ENCODE results near the gene FAM168A. TPM values are rescaled to one million over a fixed set of nuclear protein-coding genes. Genes with fewer than 3 reads are reported as not detected.

The FAM168A gene
- total RNA-seq, 1 experiment from 2014 or later, result 35.8 TPM

DNA sequence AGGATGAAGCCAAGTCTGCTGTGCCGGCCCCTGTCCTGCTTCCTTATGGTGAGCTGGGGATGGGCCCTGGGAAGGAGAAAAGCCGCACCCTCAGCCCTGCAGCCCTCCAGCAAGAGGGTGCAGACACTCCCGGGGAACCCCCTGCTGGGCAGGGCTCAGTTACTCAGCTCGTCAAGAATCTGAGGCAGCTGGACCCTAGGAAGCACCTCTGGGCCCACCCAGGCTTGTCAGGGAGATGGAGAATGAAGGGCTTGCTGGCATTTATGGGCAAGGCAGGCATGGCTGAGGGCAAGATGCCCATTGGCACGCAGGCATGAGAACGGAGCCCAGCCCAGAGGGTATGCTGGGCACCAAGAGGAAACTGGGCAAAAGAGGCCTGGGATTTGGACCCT, 208.8 kb downstream of the FAM168A start:
- no peak for DNase-seq (ENCODE audit: low read depth)

DNA sequence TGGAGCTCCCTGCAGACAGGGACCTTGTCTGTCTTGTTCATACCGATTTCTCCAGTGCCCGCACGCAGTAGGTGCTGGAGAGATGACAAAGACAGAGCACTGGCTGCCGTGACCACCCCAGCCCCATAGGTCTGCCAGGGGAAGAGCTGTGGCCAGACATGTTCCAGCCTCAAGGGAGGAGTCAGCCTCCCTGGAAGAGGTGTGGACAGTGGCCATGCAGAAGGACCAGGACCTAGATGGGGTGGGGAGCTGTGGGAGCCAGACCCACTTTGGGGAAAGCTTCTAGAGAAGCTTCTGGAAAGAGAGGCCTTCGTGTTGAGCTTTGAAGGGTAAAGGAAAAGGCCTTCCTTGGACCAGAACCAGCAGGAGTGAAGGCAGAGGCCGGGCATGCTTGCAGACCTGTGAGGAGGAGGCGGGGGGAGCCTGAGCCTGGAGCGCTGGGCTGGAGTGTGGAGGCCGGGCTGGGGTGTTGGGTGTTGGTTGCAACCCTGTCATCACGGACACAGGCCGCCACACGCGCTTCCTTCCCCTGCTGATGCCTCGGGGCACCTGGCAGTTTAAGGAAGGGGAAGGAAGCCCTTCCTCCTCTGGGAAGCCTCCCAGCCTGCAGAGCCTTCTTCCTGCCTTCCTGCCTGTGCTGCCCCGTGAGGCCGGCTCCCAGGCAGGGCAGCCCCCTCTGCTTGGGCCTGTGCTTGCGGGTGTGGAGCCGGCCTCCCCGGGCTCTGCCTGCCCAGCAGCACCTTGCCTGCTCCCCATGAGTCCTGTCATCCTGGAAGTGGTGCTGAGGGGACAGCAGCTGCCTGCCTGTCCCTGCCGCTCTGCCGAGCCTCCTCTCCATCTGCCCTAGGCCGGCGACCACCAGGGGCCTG, 209.4 kb downstream of the FAM168A start:
- peak; percentile 67 for DNase-seq (ENCODE audit: low read depth)

DNA sequence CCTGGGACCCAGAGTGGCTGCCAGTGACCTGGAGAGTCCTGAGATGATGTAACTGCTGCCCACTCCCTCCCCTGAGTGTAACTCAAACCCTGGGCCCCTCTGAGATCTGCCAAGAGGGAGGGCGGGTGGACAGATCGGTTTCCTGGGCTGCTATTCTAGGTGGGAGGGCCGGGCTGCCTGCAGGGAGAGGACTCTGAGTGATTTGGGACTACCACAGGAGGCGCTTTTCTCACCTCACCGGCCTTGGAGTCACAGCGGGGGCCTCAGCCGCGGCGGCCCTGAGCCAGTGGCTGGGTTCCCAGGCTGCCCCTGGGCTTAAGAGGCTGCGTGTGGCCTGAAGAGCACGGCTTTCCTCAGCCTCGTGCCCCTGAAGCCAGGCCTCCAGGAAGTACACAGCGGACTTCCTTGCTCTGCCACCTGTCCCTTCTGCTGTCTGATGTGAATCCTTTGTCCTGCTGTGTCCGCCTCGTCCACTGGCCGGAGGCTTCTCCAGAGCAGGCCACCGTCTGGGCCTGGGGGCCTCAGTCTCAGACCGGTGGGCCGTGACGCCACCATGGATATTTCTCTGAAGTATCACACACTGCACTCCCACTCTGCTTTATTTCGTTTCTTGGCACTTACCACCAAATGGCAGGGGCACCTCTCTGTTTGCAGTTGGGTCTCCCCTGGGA, 210.2 kb downstream of the FAM168A start:
- DNase-seq (ENCODE audit: low read depth), result no peak

DNA sequence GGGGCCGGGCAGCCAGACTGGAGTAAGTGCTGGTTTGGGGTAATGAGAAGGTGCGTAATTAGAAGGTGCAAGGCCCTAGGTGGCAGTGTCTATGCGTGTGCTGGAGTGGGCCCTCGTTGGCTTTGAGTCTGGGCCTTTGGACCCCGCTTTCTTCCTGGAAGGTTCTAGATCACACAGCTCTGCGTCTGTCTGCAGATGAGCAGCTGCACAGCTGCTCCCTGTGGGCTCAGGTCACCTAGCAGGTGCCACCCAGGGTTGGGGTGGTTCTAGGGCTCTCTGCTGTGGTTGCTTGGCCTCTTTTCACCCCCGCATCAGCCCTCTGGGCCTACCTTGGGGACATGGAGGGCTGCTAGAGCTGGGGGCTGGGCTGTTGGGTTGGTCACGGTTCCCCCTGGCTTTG, 211.4 kb downstream of the FAM168A start:
- no peak for DNase-seq (ENCODE audit: low read depth)

DNA sequence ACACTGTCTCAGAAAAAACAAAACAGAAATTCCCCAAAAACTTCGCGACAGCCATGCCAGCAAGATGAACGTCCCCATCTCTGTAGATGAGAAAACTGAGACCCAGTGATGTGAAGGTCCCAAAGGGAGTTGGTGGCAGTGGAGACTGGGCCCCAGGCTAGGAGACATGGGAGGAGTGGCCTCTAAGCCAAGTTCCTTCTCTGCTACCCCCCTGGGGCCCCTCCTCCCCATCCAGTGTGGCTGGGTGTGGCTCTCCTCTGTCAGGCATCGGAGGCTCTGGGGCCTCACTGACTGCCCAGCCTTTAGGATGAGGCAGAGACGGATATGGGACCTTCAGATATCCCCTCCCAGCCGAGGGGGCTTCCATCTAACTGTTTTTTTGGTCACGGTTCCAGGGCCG, 211.9 kb downstream of the FAM168A start:
- DNase-seq (ENCODE audit: low read depth), result no peak

DNA sequence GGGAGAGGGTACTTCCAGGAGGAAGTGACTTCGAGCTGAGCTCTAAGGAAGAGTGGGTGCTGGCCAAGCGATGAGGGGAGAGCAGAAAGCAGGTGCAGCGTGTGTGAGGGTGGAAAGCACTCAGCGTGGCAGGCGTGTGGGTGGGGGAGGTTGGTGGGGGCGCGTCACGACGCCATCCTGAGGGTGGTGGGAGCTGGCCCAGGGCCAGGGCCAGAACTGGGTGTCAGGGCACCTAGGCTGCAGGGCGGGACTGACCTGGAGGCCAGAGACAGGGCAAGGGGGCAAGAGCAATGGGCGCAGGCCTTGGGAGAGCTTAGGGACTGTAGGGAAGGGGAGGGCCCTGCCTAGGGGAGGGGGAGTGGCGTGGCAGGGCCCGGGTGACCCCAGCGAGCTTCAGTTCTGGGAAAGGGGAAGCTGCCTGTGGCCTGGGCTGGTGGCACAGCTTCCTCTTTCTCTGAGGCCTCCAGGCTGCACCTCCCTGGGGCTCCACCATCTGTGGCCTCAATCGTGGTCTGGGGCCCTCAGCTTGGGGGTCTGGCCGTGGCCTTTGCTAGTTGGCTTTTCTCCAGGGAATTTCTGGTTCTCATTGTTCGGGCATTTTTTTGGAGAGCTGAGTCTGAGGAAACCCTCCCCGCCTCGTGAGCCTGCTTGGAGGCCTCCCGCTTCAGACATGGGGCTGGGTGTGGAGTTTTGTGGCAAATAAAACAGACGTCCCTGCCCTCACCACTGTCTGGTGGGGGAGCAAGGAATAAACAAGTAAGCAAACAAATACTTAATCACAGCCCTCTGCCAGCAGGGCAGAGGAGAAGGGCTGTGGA, 212.8 kb downstream of the FAM168A start:
- no peak for DNase-seq (ENCODE audit: low read depth)

DNA sequence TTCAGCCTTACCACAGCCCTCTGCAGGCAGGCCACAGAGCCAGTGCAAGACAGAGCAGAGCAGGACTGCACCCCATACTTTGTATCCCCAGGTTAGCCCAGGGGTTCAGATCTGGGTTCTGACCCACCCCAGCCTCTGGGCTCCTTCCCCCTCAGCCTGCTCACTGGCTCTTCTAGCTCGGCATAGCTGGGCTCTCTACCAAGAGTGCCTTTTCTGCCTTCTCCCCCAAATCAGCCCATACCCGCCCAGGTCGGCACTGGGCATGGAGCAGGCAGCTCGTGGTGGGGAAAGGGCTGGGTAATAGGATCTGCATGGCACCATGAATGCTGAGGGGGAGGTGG, 213.4 kb downstream of the FAM168A start:
- no peak for DNase-seq (ENCODE audit: low read depth)

DNA sequence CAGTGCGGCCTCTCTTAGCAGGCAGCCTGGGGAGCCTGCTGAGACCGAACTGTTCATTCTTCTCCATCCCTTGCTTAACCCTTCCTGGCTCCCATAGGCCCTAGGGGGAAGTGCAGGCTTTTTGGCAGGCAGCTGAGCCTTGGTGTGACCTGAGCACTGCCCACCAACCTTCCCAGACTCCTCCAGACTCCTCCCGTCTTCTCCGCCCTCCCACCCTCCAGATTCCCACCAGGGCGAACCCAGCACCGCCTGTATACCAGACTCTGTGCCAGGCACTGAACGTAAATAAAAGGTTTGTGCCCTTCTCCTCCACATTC, 213.8 kb downstream of the FAM168A start:
- DNase-seq (ENCODE audit: low read depth), result no peak

DNA sequence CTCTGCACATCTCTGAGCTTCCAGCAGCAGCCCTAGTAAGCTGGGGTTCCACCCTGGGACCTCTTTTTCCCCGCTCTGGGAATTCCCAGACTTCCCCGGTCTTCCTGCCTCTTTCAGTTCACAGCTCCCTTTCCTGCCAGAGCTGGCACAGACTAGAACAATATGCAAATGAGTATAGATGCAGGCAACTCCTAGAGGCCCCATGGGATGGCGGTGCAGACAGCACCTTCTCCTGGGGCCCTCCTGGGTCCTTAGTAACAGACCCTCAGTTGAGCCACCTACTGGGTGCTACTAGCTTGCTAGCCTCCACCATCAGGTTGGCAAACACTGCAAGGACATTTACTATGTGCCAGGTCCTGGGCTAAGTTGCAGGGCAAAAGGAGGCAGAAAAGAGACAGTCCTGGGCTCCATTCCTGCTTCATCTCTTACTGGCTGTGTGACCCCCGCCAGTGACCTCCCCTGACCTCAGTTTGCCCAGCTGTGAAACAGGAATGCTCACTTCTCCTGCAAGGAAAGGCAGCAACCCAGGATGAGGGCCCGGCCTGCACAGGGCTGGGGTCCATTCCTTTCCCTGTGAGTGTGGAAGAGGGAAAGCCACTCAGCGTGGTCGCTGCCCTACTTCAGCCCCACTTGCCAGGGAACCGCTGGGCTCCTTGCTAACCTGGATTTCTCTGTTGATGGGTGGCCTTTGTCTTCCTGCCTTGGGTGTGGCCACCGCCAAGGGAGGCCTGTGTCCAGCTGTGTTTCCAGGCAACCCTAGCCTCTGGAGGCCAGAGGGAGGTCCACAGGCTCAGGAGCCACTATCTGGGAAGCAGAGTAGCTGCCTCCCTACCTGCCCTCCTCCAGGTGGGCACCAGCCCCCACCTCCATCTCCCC, 214.4 kb downstream of the FAM168A start:
- DNase-seq (ENCODE audit: low read depth), result no peak

DNA sequence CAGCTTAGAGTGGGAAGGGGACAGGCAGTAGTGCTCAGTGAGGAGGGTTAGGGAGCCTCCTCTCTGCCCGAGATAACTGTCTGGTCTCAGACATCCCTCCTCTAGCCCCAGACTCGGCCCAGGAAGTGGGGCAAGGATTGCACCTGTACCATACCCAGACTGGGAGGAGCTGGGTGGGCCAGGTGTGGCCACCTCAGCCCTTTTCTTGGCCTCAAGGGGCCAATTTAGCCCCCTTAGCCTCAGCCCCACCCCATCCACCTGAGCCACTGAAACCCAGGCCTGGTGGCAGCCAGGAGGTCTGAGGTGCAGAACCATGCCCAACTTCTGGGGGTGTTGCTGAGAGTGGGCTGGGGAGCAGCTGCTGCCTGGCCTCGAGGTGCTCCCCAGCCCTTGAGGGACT, 215.2 kb downstream of the FAM168A start:
- DNase-seq (ENCODE audit: low read depth), result no peak

DNA sequence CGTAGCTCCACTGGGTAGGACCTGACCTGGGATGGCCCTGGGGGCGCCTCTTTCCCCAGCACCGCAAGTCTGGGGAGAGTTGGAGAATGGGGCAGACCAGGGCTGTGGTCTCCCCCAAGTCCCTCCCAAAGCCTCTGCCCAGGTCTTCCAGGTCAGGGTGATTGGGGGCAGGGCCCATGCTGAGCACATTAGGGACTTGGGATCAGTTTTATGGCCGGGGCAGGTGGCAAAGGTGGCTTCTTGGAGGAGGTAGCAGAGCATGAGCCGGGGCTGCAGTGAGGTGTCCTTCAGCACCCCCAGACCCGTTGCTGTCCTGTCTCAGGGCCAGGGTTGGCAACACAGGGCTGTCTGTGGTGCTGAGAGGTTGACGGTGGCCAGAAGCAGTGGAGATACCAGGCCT, 215.7 kb downstream of the FAM168A start:
- DNase-seq (ENCODE audit: low read depth), result no peak

DNA sequence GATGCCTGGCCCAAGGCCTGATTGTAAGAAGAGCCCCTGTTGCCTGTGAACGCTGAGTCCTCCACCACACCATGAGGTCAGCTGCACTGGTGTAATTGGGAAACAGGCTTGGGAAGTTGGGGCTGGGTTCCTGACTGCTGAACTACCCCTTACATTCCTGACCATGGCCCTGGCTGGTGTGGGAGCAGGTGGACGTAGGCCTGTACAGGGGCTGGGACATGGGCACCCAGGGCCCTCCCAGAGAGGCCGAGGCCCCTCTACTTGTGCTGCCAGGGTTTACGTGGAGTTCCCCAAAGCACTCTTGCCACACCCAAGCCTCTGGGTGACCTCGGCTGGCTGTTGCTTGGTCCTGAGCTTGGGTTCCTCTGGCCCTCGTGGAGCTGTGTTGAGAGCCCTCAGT, 216.3 kb downstream of the FAM168A start:
- no peak for DNase-seq (ENCODE audit: low read depth)

DNA sequence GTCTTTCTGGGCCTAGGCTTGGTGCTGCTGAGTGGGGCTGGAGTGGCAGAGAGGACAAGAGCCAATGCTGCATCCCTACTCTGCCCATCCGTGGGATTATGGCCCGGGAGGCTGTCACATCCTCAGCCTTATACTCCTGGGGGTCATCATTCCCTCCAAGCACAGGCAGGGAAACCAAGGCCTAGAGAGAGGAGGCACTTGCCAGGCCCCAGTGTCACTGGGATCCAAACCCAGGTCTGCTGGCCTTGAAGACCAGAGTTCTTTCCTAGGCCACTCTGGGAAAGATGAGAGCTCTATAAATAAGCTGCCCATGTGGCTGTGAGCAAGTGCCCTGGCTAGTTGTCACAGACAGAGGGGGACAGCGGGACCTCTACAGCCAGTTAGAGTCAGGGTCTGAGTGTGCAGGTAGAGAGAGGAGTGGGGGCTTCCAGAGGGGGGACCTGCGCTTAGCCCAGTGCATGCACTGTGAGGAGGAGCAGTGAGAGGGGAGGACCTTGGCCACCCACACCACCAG, 217.0 kb downstream of the FAM168A start:
- DNase-seq (ENCODE audit: low read depth), result no peak

DNA sequence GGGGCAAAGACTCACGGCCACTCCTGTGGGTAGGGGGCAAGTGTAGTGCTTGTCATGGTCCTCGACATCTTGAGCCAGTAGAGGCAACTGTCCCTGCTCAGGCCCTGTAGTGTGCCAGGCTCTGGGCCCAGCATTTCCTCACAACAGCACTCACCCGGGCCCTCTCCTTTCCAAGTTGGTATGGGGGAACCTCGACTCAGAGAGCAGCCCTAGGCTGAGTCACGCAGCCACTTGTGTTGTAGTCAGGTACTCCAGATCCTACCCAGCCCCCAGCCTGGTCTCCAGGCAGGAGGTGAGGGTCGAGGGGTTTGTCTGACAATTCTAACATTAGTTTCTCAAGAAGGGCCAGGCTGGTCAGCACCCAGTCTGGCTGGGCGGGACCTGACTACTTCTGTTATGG, 217.6 kb downstream of the FAM168A start:
- no peak for DNase-seq (ENCODE audit: low read depth)

DNA sequence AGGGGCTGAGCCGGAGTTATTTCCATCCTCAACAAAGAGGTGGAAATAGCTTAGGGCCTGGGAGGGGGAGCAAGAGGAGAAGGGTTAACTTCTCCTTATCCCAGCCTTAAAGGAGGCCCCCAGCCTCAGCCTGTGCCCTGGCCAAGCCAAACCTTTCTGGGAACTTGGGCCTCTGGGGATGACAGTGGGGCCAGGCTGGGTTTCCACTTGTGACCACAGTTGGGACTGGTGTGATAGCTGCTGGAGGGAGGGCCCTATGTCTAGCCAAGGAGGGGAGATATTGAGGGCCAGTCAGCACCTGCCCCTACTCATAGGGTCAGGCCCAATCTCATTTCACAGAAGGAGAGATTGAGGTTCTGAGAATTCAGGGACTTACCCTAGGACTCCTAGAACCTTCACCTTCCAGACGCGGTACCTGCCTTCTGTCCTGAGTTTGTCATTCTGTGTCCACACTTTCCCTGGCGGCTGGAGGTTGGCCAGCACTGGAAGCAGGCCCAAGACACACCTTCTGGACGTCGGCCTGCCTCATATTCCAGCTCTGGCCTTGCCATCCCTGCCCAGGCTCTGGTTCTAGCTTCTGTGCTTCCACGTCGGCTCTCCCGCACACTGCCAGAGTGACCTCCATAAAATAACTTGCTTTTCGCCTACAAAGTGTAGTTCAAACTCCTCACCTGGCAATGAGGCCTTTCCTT, 218.6 kb downstream of the FAM168A start:
- DNase-seq (ENCODE audit: low read depth), result no peak

DNA sequence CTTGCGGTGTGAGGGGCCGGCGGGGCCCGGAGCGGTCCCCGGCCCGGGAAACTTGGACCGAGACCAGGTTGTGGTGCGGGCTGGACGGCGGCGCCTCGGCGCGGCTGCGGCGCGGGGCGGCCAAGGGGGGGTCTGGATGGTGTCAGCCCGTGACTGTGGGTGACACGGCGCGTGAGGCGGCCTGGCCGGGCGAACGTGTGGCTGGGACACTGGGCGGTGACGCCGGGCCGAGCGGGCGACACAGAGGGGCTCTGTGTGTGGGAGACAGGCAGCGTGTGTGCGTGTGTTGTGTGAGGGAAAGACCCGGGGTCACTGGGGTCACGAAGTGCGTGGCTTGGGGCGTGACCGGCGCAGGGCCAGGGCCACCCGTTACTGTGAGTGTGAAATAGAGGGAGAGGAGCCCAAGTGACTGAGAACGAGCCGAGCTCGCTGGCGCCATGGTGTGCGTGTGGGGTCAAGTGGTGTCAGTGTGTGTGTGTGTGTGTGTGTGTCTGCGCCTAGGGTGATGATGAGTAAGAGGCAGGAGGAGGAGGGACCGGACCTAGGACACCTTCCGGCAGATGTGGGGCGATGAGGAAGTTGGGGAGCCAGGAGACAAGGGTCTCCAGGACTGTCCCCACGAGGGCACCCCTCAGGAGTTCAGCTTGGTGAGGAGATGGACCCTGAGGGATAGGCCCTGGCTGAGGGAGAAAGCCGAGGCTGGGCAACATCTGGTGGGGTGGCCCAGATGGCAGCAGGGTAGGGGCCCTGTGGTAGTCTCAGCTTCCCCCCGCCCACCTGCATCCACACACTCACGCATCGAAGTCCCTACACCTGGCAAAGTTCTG, 220.9 kb downstream of the FAM168A start:
- DNase-seq (ENCODE audit: low read depth), result peak; percentile 85

DNA sequence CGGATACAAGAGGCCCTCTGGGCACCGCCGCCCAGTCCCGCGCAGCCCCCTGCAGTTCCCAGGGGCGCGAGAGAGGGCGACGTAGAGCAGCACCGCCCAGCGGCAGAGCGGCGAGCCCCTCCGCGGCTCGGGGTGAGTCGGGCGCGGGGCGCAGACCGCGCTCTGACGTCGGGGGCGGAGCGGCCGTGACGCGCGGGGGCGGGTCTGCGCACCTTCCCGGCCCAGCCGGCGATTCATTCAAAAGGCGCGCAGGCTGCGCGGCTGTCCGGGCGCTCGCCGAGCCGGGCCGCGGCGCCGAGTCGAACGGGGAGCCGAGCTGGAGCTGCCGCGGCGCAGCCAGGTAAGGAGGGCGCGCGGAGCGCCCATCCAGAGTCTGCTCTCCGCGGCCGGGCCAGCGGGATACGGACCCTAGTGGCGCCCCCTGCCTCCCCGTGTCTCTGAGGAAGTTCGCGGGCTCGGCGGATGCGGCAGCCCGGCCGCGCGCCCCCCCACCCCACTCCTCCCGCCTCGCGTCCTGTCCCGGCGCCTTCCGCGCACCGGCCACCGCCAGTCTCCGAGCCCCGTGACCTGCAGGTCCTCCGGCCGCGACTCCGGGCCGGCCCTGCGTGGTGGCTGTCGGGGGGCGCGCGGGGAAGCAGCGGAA, 221.6 kb downstream of the FAM168A start, which contains the start of gene RELT:
RELT (plus strand) TSS at position 240 of the 643 bp plus-strand sequence. CDS start 12,738 bp downstream, outside the sequence.
- peak; percentile 88 for DNase-seq (ENCODE audit: low read depth)

DNA sequence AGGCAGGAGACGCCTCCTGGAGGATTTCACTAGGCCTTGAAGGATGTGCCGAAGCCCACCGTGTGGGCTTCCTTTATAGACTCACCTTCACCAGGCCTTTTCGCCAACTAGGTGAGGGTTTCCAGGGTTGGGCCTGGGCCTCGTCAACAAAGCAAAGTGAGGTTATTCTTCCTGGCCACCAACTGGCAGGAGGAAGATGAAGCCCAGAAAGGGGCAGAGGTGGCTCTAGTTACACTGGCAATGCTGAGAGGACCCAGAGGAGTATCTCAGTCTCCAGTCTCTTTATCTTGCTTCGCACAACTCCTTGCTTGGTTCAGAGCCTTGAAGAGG, 222.1 kb downstream of the FAM168A start:
- no peak for DNase-seq (ENCODE audit: low read depth)

DNA sequence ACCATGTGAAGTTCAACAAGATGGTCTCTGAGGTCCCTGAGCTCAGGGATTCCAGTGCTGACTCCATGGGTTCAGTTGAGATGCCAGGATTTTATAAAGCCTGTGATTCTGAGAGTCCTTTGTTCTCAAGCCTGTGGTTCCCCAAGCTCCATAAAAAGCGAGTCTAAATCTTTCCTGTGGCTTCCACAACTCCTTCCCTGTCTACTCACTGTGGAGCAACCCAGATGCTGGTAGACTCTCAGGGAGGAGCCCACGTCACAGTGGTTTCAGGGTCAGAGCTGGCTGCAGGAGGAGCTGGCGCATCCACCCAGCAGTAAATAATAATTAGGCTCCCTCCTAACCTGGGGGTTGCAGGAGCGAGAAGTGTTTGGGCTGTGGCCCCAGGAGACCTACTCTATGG, 223.8 kb downstream of the FAM168A start:
- DNase-seq (ENCODE audit: low read depth), result no peak

Data from M059J (cell line).